ENCODE data around the gene HGD.
"Not testable (repeated sequence)": the region's sequence is repeated elsewhere in the genome, so short reads cannot be mapped to it uniquely, and the experiment has no call there.

The HGD gene, protein sequence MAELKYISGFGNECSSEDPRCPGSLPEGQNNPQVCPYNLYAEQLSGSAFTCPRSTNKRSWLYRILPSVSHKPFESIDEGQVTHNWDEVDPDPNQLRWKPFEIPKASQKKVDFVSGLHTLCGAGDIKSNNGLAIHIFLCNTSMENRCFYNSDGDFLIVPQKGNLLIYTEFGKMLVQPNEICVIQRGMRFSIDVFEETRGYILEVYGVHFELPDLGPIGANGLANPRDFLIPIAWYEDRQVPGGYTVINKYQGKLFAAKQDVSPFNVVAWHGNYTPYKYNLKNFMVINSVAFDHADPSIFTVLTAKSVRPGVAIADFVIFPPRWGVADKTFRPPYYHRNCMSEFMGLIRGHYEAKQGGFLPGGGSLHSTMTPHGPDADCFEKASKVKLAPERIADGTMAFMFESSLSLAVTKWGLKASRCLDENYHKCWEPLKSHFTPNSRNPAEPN

DNA sequence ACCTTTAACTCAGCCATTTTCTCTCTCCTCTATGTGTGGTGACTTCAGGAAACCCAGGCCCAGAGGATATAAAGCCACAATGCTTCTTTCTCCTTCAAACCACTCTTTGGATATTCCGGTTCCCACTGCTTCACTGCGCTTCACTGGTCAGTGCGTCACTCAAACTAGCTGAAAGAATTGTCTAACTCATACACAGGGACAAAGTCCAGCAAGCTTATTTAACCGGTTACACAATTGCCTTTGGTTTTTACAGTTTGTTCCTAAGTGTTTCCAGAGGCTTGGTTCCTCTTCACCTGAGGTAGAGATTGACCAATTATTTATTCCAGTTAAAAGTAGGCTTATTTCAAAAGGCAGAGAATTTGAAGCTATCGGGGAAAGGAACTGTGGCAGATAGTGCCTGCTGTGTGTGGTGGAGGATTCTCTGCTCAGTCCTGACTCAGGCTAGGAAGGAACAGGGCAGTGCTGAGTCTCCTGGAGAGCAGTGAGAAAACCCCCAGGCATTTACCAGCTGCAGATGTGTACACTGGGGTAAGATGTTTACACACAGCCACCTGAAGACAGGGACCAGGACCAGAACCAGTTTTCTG, at the start of gene HGD:
Gene HGD, minus strand, starts transcription at position 145 of the 587 bp plus-strand sequence. Its CDS starts 128 bp downstream, at position 17.
- DNase-seq (ENCODE audit: low spot score), result no peak

DNA sequence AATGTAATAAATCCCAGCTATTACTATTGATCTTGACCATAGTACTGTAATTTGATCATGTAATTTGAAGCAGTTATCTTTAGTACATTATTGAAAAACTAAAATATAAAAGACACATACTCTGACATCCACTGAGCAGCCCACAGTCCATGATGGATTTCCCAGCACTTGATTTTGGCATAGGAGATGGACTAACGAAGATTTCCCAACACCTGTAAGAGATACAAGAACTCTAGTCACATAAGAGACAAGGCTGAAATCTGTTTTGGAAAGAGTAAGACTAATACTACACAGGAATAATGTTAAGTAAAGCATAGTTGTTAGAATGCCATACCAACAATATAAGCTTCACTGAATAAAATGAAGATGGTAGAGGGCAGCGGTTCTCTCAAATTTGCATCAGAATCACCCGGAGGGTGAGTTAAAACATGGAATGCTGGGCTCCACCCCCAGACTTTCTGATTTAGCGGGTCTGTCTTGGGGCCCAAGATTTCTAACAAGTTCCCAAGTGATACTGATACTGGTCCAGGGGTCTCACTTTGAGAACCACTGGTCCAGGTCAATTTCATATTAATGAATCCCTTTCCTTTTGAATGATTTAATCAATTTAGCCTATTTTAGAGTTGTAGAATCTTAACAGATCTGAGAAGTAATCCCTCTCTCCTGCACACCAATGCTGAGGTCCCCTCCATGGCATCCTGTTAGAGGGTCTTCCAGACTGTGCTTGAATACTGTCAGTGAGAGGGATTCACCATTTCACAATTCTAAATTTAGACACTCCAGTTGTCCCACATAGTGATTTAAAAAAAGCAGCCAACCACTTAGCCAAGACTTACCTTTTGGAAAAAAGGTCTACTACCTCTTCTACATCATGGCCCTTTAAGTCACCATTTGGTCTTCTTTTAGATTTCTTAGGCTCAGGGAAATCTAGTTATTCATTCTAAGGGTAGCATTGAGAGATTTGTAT, 48.8 kb upstream of the HGD start:
- DNase-seq (ENCODE audit: low spot score), result no peak

DNA sequence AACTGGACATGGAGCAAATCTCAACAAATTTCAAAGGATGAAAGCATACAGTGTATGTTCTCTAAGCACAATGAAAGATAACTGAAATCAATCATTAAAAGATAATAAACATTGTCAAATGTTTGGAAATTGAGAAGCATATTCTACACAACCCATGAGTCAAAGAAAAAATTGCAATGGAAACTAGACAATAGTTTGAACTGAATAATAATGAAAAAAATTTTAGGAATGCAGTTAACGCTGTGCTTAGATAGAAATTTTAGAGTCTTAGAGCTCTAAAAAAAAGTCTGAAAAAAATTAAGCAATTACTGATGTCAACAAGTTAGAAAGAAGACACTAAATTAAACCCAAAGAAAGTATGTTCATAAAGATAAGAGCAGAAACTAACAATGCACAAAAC, 44.8 kb upstream of the HGD start:
- DNase-seq (ENCODE audit: low spot score), result no peak

DNA sequence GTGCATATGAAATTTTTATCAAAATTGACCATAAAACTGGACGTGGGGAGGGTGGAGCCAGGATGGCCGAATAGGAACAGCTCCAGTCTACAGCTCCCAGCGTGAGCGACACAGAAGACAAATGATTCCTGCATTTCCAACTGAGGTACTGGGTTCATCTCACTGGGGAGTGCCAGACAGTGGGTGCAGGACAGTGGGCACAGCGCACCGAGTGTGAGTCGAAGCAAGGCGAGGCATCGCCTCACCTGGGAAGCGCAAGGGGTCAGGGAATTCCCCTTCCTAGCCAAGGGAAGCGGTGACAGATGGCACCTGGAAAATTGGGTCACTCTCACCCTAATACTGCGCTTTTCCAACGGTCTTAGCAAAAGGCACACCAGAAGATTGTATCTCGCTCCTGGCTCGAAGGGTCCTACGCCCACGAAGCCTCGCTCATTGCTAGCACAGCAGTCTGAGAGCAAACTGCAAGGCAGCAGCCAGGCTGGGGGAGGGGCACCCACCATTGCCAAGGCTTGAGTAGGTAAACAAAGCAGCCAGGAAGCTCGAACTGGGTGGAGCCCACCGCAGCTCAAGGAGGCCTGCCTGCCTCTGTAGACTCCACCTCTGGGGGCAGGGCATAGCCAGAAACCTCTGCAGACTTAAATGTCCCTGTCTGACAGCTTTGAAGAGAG, 37.3 kb upstream of the HGD start:
- not testable (repeated sequence) for DNase-seq (ENCODE audit: low spot score)

DNA sequence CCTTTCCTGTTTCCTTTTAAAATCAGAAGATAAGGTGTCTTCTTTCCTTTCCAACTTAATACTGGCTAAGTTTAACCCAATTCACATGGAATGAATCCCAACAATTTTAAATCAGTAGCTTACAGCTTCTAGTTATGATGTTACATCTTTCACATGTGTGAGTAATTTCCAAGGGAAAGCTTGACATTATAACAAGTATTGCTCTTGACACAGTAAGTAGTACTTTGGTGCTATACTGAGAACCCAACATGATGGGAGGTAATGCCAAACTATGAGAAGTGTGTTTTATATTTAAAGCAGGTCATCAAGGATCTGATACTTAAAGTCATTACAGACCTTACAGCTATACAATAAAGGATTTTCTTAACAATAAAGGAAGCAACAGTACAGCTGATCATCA, 31.2 kb upstream of the HGD start:
- no peak for DNase-seq (ENCODE audit: low spot score)

DNA sequence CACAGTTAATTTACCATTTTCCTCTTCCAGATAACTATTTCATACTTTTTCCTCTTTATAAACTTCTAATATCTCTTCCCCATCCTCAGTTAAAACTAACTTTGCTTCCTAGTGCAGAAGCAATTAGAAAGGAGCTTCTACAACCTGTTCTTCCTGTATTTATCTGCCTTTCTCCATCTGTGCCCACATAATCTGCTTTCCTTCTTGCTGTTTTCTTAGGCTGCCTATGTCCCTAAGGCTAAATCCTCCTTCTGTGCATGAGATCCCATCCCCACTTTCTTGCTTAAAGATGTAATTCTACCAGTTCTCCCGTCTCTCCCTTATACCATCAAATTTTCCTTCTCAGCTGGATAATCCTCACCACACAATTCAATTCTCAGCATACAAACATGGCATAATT, 28.3 kb upstream of the HGD start:
- no peak for DNase-seq (ENCODE audit: low spot score)

DNA sequence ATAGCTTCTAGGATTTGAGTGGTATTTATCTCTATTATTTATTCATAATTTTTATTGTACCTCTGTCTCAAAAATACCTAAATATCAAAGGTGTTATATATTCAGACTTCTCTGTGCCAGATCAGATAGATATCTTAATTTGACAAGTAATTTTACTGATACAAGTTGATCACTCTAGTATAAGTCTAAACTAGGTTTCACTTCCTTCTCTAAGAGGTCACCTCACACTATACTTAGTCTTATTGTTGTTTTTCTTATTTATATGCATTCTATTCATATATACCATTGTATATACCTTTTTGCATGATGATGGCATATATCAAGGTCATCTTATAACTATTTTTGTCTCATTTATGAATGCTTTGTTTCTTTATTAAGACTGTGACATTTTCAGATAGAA, 26.4 kb upstream of the HGD start:
- no peak for DNase-seq (ENCODE audit: low spot score)

DNA sequence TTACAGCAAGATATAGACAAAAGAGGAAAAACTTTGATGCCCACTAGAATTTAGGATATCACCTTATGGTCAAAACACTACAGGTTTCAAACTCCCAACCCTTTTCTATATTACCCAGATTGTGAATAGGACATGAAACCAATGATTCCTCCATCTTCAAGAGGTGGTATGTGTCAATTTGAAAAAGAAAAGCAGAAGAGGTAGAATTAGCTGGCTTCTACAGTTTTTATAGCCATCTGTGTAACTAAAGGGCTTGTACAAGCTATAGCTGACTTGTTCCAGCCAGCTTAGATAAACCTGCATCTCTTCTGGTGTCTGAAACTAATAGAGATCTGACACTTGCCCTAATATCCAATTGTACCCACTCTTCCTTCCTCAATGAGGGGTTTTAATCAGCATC, 24.9 kb upstream of the HGD start:
- DNase-seq (ENCODE audit: low spot score), result no peak

DNA sequence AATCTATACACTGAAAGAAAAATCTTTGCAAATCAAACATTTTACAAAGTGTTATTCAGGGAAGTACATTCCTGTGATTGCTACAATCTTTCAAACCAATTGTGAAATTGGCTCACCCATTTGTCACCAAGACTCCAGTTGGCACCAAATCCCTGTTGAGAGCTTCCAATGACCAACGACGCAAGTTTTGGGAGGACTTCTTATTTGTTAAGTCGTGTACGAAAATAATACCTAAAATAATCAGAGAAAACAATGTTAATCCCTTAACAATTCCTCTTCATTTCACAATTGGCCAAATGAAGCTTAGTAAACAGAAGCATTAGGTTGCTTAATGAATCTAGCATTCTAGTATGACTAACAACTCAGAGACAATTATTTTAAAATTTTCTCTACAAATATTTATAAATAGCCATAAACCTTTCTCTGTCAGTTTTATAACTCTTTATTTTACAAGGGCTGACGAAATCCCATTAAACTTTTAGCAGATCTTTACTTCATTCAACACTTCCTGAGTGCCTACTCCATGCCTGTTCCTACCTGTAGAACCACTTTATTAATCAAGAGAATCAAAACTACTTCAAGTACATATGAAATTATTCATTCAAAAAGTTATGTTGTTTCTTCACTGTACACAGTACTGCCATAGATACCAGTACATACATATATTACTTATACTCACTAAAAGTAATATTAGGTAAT, 24.0 kb upstream of the HGD start:
- DNase-seq (ENCODE audit: low spot score), result no peak

DNA sequence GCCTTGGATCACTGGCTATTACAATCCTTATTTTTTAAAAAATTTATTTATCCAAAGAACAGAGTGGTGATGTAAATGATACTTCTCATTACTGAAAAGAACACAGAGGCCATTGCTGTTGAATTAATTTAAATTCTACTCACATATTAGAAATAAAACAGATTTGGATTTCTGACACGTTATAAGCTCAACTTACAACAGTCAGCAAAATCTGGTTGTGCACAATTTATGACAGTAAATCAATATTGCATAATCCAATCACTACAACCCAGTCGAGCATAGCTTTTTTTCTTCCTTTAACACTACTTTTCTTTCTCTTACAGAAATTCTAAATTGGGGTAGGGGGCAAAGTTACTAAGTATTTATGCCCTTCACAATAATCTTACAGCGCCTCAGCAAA, 17.3 kb upstream of the HGD start:
- DNase-seq (ENCODE audit: low spot score), result no peak

DNA sequence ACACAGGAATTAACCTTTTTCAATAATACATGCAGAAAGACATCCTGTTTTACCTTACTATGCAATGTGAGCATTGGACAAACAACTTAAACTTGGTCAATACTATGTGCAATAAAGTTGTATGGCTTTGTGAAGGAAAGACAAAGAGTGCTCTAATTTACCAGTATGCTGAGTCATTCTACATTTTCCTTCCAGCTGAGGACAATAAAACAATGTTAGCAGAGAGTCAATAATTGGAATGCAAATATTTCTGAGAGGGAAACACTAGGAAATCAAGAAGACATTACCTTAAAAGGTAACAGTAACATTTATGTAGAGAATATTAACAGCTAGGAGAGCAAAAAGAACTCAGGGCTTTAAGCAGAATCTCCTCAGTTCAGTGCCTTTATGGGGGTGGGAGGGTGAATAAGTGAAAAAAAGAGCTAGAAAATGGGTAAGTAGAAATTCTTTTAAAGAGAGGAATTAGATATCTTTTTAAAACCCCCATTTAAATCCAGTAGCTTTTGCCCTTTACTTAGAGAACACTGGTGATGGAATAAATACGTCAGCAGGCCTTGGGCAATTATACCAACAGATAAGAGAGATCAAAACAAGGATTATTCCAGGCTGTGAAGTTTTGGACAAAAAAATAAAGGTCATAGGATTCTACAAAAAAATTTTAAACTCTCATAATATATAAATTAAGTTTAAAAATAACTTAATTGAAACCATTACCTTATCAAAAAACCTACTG, 11.6 kb upstream of the HGD start:
- no peak for DNase-seq (ENCODE audit: low spot score)

DNA sequence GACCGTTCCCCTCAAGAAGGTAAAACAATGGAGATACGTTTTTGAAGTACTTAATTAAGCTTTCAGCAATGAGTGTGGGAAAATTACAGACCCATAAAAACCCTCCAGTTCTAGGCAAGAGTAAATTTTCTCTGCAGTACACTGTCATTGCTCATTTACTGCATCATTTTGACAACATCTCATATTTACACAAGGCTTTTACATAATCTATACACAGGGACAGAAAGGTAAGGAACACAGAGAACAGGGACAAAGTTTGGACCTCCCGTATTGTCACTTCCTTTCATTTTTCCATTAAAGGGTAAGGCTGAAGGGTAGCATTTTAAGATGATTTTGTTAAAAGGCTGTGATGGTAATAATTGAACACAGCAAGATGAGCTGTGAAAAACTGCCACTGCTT, 7.4 kb upstream of the HGD start:
- DNase-seq (ENCODE audit: low spot score), result no peak

DNA sequence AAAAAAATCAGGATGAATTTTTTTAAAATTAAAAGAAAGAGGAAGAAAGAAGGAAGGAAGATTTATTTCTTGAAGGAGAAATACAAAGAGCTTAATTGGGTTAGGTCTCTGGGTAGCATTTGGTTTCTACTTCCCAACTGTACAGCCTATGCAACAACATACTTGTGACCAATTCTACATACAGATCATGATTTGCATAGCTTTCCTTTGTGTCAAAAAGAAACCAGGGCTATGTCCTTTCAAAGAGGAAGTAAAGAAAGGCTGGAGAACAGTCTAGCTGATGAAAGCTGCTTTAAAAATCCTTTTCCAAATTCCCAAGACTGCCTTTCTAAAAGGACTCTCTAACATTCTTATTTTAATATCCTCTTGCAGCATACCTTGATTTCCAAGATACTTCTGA, 6.1 kb upstream of the HGD start:
- DNase-seq (ENCODE audit: low spot score), result peak; percentile 59

DNA sequence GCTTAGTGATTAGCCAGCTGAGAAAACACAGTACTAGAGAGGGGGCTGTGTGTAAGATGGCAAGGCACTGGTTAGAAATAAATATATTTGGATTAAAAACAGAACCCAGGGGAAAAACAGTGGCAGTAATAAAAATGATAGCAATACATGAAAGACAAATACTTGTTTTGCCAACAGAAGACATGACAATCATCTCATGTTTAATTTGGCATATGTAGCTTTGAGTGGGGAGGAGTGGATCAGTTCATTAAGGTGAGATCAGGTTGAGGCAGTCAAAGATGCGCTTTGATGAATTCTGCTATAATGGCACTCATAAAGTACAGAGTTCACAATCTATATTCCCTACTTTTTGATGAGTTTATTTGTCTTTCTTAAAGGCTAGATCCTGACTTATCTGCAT, 3.4 kb upstream of the HGD start:
- no peak for DNase-seq (ENCODE audit: low spot score)

DNA sequence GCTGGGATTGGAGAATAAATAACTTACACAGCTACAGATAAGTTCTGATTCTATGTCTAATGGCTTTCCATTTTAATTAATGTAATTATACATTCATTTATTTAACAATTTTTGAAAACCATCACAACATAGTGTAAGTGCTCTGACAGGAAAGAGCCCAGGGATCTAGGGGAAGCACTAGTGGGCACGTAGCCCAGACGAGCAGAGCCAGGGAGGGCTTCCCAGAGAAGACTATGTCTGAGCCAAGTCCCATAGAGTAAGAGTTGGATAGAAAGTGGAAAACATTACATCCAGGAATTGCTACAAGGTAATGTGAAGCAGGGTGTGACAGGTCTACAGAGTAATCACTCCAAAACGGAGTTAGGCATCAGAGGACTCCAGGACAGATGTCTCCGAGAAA, 2.9 kb upstream of the HGD start:
- no peak for DNase-seq (ENCODE audit: low spot score)

DNA sequence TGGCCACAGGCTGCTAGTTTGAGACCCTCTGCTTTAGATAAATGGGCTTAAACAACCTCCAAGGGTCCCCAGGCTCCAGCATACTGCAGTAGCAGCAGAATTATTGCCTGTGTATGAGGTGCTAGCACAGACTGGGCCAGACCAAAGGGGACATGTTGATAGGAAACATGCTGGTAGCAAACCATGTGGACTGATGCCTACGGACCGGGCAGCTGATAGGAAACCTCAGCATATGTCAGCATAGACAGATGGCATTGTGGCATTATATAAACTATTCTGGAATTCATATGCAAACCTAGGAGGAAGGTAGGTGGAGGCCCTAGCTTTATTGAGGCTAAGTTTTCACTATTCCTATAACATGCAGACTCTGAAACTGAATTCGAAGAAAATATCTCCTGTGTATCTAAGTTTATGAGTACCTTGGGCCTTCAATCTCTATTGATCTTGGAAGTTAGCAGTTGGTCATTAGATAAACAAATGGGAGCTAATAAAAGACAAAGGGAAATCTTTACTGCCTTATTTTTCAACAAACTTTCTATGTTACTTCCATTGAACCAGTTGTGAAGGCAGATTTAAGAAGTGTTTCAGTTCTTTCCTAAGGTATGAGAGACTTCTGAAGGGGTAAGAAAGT, 1.7 kb upstream of the HGD start:
- no peak for DNase-seq (ENCODE audit: low spot score)

DNA sequence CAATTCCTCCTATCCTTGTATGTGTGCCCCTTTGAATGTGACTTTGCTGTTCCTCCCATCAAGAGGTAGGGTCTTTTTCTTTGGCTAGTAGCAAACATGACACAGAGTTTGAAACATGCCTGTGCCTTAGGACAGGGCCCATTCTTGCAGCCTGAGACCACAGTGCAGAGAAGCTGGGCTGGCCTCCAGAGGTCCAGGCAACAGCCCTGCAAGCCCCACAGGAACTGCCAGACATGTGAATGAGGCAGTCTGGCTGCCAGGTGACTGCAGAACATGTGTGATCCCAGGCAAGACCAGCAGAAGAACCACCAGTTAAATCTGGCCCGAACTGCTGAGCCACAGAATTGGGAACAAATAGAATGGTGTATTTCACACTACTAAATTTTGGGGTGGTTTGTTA, 1.2 kb upstream of the HGD start:
- DNase-seq (ENCODE audit: low spot score), result no peak

DNA sequence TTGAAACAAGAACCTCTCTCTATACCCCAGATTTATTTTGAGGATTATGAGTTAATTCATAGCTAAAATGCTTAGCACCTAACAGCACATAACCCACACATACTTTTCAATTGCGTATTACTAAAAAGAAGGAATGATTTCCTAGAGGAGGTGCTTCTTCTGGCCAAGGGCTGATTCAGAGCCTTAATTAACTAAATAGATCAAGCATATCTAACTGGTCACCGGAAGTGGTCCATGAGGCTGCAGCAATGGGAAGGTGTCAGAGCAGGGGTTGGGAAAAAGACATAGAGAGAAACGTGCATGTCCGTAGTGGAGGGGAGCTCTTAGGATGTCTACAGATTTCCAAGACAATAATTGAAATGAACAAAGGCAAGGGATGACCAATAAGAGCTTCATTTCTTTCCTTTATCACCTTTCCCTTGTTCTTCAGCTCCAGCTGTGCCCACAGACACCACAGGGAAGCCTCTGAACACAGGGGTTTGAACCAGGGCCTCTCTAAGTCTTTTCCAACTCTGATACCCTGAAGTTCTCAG, 467 bp downstream of the HGD start:
- no peak for DNase-seq (ENCODE audit: low spot score)

DNA sequence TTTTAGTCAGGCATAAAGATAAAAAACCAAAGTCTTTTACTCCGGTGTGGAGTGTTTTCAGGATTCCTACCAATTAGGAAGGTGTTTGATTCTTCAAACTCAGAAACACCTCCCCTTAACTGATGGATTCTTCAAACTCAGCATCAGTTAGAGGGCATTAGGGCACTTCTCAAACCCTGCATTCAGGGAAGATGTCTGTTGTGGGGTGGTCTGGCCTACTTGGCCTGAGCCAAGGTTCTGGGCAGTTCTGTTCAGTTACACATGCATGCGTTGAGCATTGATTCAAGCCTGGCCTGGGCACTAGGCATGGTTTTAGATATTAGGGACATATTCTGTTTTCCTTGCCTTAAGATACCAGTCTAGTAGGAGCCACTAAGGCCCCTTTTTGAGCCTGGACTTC, 1.0 kb downstream of the HGD start:
- DNase-seq (ENCODE audit: low spot score), result no peak
